HG03039 (cell line): ENCODE measurements around the gene DUSP5.
"Not testable (repeated sequence)": the region's sequence is repeated elsewhere in the genome, so short reads cannot be mapped to it uniquely, and the experiment has no call there.

Source experiments
- ATAC-seq: cut with Tn5 transposase; IDR thresholded peaks from one replicate; pipeline ENCODE4 v1.9.1; 2021; ENCODE audit warnings: mild to moderate bottlenecking, moderate library complexity; ENCODE audit not compliant: unreplicated experiment

DUSP5 gene, protein sequence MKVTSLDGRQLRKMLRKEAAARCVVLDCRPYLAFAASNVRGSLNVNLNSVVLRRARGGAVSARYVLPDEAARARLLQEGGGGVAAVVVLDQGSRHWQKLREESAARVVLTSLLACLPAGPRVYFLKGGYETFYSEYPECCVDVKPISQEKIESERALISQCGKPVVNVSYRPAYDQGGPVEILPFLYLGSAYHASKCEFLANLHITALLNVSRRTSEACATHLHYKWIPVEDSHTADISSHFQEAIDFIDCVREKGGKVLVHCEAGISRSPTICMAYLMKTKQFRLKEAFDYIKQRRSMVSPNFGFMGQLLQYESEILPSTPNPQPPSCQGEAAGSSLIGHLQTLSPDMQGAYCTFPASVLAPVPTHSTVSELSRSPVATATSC

GRCh38 chr10:110497438-110498086 is at the start of gene DUSP5:
Gene DUSP5, plus strand, starts transcription at chr10:110497907. Its CDS starts 215 bp downstream, at chr10:110498122.
- peak; percentile 66 for ATAC-seq

DNA sequence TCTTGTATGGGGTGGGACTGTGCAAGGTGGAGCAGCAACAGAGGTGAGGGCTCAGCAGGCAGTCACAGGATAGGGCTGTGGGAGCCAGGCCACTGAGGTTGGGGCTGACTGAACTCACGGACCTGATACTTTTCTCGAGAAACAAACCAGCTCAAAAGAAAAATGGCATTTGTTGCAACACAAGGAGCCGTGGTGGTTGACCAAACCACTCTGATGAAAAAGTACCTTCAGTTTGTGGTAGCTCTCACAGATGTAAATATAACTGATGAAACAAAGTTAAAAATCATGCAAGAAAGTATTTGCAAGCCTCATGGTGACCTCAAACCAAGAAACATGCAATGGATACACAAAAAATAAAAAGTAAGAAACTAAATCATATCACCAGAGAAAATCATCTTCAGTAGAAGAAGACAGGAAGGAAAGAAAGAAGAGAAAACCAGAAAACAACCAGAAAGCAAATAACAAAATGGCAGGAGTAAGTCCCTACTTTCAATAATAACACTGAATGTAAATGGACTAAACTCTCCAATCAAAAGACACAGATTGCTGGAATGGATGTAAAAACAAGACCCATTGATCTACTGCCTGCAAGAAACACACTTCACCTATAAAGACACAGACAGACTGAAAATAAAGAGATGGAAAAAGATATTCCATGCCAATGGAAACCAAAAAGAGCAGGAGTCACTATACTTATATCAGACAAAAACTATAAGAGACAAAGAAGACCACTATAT is 48.9 kb upstream of the DUSP5 start:
- ATAC-seq = no peak

GRCh38 chr10:110455446-110455845 is 42.3 kb upstream of the DUSP5 start:
- ATAC-seq = no peak

DNA sequence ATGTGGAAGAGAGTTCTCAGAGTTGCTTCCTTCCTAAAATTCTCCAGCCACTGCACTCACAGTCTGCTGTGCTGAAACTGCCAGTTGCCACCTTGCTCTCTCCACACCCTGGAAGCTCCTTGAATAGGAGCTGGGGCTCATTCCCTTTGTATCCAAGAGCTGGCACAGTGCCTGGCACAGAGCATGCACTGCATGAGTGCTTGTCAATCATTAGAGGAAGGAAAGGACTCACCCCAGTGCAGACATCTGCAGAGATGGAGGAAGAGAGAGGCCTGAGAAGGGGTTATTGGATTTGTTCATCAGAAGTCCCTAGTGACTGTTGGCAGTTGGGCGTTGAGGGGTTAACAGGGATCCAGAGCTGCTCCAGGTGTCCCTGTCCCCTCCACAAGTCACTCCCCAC is 41.7 kb upstream of the DUSP5 start:
- no peak for ATAC-seq

- ATAC-seq = no peak
Measured at GRCh38 chr10:110456523-110457091, 41.1 kb upstream of the DUSP5 start.

DNA sequence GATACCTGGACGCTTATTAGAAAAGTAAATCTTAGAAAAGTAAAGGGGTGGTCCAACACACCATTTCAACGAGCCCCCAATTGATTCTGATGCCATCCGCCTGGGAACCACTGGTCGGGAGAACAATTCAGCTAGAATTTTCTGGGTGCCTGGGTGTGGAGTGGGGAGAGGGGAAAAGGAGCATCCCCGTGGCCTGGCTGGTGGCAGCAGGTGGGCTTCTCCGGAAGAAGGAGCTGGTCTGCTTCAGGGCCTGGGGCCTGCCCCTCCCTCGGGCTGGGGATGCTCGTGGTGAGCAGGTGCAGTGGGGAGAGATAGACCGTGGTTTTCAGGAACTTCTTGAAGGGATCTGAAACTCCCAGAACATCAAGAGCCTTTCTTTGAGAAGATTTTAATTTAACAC is 39.9 kb upstream of the DUSP5 start:
- no peak for ATAC-seq

DNA sequence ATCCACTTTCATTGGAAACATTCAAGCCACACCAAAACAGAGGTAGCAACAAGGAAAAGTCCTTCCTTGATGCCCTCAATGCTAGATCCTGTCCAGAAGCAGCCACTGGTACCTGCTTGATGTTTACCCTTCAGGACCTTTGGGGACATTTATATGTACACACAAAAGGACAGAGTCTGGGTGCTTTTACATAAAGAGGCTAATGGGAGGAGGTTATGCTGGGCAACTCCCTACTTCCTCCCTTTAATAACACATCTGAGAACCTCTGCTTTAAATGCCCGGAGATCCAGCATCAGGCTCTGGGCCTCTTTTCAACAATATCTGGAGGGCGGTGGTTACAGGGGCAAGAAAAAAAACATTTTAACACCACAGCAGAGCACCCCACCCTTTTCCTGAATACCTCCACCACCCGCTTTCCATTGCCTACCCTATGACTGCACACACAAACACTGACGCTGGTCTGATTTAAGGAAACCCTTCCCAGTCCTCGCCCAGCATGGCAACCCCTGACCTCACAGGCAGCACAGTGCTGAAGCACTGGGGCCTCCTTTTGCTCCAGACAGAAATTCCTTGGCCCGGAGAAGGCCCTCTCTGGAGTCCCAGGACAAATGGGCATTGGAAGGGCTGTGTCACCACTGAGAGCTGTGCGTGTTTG is 39.3 kb upstream of the DUSP5 start:
- ATAC-seq = no peak

- ATAC-seq = no peak
Measured at GRCh38 chr10:110459600-110459999, 38.1 kb upstream of the DUSP5 start.

GRCh38 chr10:110460111-110460809 is 37.4 kb upstream of the DUSP5 start:
- ATAC-seq = no peak

DNA sequence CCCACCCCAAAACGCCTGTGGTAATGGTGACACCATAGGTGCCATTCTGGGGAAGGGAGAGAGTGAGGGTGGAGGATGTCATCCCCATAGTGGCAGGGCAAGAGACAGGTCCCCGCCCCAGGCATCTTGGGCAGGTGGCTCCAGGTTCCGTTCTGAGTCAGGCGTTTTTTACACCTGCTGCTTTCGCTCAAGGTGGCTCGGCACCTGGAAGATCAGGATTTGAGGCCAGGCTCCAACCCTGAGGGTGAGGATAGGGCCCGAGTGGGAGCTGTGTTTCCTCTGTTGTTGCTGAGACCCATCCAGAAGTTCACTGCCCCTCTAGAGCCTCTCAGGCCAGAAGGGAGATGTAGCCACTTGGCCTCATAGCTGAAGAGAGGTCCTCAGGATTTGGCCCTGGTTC is 36.6 kb upstream of the DUSP5 start:
- ATAC-seq = no peak

DNA sequence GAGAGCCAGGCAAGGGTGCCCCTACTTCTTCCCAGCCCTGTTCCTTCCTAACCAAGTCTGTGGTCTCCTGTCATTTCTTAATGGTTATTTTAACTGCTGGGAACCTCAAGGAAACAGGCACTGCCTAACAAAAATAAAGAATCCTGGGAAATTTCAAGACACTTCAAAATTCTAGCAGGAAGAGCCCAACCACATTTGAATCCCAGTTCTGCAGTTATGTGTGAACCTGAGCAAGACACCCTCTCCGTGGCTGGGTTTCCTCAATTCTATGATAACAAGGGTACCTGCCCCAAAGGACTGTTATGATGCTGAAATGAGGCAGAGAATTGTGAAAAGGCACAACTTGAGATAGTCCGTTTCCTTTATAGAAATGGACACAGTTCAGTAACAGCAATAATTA is 36.2 kb upstream of the DUSP5 start:
- ATAC-seq = no peak

DNA sequence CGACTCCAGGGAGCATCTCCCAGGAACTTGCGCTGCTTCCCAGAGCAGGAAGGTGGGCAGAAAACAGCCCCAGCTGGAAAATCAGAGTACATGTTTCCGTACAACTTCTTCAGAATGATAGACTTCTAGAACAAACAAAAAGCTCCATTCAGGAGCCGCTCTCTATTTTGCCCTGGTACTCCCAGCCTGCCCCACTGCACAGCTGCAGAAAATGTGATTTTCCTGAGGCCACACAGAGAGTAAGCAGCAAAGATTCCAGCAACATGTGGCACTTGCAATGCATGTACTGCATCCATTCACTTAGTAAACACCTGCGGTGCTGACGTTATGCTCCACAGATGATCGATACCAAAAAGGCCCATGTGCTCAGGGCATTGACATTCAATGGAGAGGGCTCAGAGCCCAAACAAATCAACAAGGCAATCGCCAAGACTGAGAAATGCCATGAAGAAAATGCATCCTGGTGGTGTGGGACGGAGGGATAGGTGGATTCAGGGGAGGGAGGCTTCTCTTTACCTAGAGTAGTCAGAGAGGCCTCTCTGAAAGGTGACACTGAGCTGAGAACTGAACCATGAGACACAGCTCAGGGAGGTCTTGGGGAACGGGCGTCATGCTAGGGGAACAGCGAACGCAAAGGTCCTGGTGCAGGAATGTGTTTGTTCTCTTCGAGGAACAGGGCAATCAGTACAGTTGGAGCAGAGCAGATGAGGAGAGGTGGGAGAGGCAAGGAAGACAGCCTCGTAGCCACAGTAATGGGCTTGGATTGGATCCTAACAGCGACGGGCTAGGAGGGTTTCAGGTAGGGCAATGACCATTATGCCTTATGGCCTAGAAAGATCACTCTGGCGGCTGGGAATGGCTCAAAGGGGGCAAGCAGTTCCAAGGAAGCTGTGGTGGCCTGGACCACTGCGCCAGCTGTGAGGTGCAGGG is 35.3 kb upstream of the DUSP5 start:
- no peak for ATAC-seq

GRCh38 chr10:110468258-110468657 is 29.4 kb upstream of the DUSP5 start:
- not testable (repeated sequence) for ATAC-seq

DNA sequence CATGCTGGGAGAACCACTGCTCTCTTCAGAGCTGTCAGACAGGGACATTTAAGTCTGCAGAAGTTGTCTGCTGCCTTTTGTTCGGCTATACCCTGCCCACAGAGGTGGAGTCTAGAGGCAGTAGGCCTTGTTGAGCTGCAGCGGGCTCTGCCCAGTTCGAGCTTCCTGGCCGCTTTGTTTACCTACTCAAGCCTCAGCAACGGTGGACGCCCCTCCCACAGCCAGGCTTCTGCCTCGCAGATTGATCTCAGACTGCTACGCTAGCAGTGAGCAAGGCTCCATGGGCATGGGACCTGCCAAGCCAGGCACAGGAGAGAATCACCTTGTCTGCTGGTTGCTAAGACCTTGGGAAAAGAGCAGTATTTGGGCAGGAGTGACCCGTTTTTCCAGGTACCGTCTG is 27.2 kb upstream of the DUSP5 start:
- ATAC-seq = not testable (repeated sequence)

DNA sequence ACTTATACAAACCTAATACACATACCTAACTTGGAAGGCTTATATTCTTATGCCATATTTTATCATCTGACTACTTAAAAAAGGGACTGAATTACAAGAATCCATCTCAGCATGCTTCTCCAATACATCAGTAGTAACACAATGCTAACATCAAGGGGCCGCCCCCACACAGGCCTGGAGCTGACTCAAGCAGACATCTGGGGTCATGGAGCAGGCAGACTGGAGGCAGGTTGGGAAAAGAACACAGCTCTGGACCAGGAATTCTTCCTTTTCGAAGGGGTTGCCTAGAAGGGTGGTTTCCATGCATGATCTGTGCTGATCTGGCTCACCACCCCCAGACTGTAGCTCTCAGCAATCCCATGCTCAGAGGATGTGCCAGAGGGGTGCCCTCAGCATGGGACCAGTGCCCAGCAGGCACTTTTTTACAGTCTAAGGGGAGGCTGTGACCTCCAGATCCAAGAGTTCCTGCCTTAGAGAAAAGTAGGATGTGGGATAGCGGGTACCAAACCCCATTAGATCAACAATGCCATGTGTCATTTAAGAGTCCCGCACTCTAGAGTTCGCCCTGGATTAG is 26.1 kb upstream of the DUSP5 start:
- no peak for ATAC-seq

- ATAC-seq = no peak
Measured at GRCh38 chr10:110474017-110474416, 23.7 kb upstream of the DUSP5 start.

DNA sequence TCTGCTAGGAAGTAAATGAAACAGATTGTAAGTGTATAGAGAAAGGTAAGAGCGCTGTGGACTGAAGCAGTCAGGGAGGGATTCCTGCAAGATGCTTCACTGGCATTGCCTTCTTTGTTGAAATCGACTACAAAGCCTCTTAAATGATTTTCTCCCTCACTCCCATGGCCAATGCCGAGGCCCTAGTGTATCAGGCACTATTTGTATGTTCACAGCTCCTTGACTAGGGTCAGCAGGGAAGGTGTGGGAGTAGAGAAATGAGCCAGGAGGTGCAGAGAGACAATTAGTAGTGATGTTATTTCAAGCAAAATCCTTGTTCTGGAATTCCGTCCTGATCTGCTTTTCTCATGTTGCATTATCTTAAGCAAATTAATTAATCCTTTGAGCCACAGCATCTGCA is 22.9 kb upstream of the DUSP5 start:
- ATAC-seq = no peak

DNA sequence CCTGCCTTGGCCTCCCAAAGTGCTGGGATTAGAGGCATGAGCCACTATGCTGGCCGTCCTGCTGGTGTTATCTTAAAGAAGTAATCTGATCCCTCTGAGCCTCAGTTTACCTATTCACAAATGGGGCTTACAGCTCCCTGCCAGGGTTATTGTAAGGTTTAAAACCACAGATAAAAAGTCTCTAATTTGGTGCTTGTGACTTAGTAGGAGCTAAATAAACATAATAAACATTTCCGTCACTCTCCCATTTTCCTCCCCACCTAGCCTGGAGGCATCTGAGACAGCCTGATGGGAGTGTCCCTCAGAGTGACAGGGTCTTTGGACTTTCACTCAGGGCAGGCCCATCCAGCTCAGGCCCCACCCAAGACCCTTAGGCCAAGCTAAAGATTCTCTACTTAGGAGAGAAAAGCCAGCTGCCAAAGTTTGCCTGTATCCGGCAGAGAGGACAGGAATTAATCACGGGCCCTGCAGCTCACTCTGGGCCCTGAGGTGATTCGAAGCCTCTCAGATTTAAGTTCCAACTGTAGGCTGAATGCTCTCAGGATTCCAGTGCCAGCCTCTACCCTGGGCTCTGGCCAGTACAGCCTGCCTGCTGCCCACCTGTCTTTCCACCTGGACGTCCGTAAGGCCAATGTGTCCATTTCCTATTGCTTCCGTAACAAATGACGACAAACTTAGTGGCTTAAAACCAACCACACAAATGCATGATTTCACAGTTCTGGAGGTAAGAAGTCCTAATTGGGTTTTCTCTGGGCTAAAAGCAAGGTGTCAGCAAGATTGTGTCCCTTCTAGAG is 21.8 kb upstream of the DUSP5 start:
- no peak for ATAC-seq
